ENCODE results near the gene DERL2. TPM values are rescaled to one million over a fixed set of nuclear protein-coding genes. Genes with fewer than 3 reads are reported as not detected.

Gene DERL2
- total RNA-seq, 1 donor from 2014 or later, result 79.4 TPM

DNA sequence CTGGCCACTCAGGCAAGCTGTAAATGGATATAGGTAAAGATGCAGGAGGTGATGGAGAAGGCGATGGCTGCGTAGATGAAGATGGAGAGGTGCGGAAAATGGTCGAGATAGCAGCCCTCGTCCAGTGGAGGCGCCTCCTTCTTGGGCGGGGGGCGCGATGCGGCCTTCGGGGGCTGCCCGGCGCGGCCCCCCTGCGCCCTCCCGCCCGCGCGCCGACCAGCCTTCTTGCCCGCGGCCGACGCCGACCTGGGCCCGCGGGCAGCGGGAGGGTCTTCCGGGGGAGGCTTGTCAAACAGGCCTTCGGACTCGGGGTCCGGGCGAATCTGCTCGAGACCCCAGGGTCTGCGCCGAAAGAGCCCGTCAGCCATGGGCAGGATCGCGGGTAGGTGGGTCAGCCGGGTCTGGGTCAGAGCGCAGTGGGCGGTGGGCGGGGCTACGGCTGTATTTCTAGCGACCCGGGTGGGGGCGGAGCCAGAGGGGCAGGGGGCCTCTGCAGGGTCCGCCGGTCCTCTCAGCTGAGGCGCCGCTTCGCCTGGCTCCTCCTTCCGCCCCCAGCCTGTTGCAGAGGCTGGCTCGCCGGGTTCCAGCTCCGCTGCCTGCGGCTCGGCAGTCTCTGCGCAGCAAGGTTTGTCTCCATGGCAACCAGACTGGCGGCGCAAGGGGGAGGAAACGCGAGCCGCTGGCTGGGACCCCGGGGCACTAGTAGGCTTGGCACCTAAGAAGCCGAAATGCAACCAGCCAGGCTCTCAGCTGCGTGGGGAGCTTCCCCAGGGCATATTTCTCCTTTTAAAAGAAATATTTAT, 14.8 kb upstream of the DERL2 start:
- Mint-ChIP-seq H3K4me1 (ENCODE audit: unreplicated experiment) (peaks cover 15% of the 10 kb centered on the region), H3K36me3 (peaks cover 7% of the 10 kb centered on the region), H3K4me3 (peak overlapping the region; percentile 96), H3K9me3 (no peaks in the 10 kb centered on the region), H3K27ac (peak overlapping the region; percentile 25), H3K27me3 (peaks cover 44% of the 10 kb centered on the region)
- DNase-seq (ENCODE audit: extremely low spot score, unreplicated experiment), result peak; percentile 95
- TF ChIP-seq, protein P1, sequence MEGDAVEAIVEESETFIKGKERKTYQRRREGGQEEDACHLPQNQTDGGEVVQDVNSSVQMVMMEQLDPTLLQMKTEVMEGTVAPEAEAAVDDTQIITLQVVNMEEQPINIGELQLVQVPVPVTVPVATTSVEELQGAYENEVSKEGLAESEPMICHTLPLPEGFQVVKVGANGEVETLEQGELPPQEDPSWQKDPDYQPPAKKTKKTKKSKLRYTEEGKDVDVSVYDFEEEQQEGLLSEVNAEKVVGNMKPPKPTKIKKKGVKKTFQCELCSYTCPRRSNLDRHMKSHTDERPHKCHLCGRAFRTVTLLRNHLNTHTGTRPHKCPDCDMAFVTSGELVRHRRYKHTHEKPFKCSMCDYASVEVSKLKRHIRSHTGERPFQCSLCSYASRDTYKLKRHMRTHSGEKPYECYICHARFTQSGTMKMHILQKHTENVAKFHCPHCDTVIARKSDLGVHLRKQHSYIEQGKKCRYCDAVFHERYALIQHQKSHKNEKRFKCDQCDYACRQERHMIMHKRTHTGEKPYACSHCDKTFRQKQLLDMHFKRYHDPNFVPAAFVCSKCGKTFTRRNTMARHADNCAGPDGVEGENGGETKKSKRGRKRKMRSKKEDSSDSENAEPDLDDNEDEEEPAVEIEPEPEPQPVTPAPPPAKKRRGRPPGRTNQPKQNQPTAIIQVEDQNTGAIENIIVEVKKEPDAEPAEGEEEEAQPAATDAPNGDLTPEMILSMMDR (conservative IDR thresholded peaks at IDR 0.05), result peak; percentile 30

DNA sequence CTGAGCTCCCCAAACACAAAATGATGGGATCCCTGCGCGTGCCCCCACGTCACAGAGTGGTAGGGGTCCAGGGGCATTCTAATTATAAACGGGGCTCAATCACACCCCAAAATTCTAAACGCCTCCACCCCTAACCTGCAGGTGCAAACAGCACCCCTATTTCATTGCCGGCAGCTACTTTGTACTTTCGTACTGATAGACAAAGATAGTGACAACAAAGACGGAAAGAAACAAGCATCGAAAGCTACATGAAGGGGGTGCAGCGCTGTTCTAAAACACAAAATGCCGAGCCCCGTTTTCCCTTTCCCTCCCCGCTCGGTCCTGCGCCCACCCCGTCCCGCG, 14.2 kb upstream of the DERL2 start:
- TF ChIP-seq, protein P1 (conservative IDR thresholded peaks at IDR 0.05), result no peak
- peak overlapping the region; percentile 96 for H3K4me3 Mint-ChIP-seq
- peaks cover 7% of the 10 kb centered on the region for H3K36me3 Mint-ChIP-seq
- peak overlapping the region; percentile 25 for H3K27ac Mint-ChIP-seq
- peaks cover 44% of the 10 kb centered on the region for H3K27me3 Mint-ChIP-seq
- H3K4me1 Mint-ChIP-seq (ENCODE audit: unreplicated experiment), result peaks cover 15% of the 10 kb centered on the region
- no peaks in the 10 kb centered on the region for H3K9me3 Mint-ChIP-seq
- DNase-seq (ENCODE audit: extremely low spot score, unreplicated experiment), result no peak

DNA sequence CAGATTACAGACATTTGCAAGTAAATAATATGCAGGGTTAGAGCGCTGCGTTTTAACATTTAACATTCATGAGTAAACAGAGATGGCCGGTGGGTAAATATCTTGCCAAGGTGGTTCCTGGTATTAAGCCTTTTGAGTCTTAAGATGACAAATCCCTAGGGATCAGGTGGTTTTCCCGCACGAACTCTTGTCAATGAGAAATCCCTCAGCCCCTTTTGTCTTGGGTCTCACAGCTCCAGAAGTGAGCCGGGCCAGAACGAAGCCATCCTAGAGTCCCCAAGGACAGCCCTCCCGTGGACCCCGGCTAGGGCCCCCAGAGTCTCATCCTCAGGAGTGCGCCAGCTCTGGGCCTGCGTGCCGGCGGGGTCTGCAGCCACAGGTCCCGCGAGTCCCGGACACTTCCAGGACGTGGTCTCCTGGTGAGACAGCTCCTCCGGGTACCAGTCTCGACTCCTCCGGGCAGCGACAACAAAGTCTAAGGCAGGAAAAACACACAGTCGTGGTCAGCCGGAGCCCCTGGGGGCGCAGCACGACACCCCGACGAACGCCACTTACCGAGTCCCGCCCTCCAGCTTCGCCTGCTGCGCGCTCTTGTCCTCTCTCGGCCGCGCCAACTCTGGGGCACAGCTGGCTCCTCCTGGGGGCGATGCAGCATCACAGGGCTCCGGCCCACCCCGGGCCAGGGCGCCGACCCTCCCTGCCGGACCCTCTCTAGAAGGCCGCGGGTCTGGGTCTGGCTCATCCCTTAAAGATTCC, 13.7 kb upstream of the DERL2 start:
- peaks cover 44% of the 10 kb centered on the region for H3K27me3 Mint-ChIP-seq
- DNase-seq (ENCODE audit: extremely low spot score, unreplicated experiment), result no peak
- H3K4me3 Mint-ChIP-seq, result peak overlapping the region; percentile 96
- H3K27ac Mint-ChIP-seq, result peak overlapping the region; percentile 25
- H3K36me3 Mint-ChIP-seq, result peaks cover 7% of the 10 kb centered on the region
- no peaks in the 10 kb centered on the region for H3K9me3 Mint-ChIP-seq
- TF ChIP-seq, protein P1 (conservative IDR thresholded peaks at IDR 0.05), result no peak
- peaks cover 15% of the 10 kb centered on the region for H3K4me1 Mint-ChIP-seq (ENCODE audit: unreplicated experiment)

DNA sequence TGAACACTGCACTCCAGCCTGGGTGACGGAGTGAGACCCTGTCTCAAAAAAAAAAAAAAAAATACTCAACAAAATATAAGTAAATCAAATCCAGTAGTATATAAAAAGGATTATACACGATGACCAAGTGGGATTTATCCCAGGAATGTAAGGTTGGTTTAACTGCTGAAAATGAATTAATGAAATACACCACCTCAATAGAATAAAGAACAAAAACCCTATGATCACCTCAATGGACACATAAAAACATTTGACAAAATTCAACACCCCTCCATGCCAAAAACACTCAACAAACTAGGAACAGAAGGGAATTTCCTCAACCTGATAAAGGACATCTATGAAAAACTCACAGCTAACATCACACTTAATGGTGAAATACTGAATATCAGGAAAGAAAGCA, 7.0 kb upstream of the DERL2 start:
- DNase-seq (ENCODE audit: extremely low spot score, unreplicated experiment), result no peak
- Mint-ChIP-seq H3K36me3 (peaks cover 26% of the 10 kb centered on the region), H3K27me3 (peaks cover 16% of the 10 kb centered on the region), H3K27ac (no peak overlapping the region), H3K4me1 (ENCODE audit: unreplicated experiment) (peaks cover 5% of the 10 kb centered on the region), H3K9me3 (peaks cover 4% of the 10 kb centered on the region), H3K4me3 (no peak overlapping the region)
- TF ChIP-seq, protein P1 (conservative IDR thresholded peaks at IDR 0.05), result no peak

DNA sequence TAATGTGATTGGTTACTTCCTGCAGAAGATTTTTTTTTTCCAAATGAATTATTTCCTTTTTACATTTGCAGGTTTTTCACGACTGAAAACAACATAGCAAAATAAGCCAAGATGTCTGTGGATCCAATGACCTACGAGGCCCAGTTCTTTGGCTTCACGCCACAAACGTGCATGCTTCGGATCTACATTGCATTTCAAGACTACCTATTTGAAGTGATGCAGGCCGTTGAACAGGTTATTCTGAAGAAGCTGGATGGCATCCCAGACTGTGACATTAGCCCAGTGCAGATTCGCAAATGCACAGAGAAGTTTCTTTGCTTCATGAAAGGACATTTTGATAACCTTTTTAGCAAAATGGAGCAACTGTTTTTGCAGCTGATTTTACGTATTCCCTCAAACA, 2.8 kb upstream of the DERL2 start:
- no peak for DNase-seq (ENCODE audit: extremely low spot score, unreplicated experiment)
- peaks cover 37% of the 10 kb centered on the region for H3K36me3 Mint-ChIP-seq
- peaks cover 4% of the 10 kb centered on the region for H3K9me3 Mint-ChIP-seq
- TF ChIP-seq, protein P1 (conservative IDR thresholded peaks at IDR 0.05), result no peak
- no peak overlapping the region for H3K4me3 Mint-ChIP-seq
- peaks cover 4% of the 10 kb centered on the region for H3K27me3 Mint-ChIP-seq
- H3K27ac Mint-ChIP-seq, result peak overlapping the region; percentile 58
- peaks cover 22% of the 10 kb centered on the region for H3K4me1 Mint-ChIP-seq (ENCODE audit: unreplicated experiment)

All from type B pancreatic cell (in vitro differentiated cells).